ENCODE measurements around the gene SMARCE1.

The SMARCE1 gene

DNA sequence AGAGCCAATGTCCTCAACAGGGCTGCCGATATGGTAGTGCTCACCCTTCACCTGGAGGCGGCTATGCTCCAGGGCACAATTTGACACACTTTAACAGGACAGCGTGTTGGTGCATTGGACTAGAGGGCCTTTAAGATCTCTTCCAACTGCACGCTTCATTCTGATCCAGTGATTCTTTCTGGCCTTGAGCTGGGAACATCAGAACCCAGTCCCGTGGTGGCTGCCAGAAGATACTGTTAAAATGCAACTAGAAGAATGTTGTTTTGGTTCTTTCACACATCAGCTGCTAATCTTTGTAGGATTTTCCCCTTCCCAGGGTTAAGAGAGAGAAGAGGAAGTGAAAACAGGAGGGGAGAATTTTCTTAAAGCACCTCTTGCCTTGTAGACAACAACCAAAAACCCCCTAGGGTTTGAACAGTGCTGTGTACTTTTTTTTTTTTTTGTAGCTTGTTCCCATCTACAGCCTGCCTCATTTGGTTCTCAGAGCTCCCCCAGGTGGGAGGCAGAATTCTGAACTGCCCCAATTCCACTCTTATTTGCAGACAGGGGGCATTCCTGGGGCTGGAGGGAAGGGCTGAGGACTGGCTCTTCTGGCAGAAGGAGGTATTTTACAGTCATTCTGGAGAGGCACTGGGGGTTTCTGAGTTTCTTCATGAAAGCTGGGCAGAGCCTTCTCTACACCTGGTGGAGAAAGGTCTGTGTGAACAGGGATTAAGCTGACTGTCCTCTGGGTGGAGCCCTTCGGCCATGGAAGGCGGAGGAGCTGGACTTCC is 32.4 kb downstream of the SMARCE1 start:
- in situ Hi-C loops (cut with MboI; ENCODE audit: low pct_unique_long_range_greater_than_20kb, low sequenced_read_pairs, unreplicated experiment): loop anchor here (10.0 kb wide), 1 partner anchor 50 kb away; the partner anchor contains the start of gene CCR7
- TF ChIP-seq, protein P1, sequence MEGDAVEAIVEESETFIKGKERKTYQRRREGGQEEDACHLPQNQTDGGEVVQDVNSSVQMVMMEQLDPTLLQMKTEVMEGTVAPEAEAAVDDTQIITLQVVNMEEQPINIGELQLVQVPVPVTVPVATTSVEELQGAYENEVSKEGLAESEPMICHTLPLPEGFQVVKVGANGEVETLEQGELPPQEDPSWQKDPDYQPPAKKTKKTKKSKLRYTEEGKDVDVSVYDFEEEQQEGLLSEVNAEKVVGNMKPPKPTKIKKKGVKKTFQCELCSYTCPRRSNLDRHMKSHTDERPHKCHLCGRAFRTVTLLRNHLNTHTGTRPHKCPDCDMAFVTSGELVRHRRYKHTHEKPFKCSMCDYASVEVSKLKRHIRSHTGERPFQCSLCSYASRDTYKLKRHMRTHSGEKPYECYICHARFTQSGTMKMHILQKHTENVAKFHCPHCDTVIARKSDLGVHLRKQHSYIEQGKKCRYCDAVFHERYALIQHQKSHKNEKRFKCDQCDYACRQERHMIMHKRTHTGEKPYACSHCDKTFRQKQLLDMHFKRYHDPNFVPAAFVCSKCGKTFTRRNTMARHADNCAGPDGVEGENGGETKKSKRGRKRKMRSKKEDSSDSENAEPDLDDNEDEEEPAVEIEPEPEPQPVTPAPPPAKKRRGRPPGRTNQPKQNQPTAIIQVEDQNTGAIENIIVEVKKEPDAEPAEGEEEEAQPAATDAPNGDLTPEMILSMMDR (IDR thresholded peaks at IDR 0.05; ENCODE audit: extremely low read depth, insufficient read depth, missing control alignments): peak; percentile 59
- DNase-seq (ENCODE audit: low spot score): peak; percentile 77

DNA sequence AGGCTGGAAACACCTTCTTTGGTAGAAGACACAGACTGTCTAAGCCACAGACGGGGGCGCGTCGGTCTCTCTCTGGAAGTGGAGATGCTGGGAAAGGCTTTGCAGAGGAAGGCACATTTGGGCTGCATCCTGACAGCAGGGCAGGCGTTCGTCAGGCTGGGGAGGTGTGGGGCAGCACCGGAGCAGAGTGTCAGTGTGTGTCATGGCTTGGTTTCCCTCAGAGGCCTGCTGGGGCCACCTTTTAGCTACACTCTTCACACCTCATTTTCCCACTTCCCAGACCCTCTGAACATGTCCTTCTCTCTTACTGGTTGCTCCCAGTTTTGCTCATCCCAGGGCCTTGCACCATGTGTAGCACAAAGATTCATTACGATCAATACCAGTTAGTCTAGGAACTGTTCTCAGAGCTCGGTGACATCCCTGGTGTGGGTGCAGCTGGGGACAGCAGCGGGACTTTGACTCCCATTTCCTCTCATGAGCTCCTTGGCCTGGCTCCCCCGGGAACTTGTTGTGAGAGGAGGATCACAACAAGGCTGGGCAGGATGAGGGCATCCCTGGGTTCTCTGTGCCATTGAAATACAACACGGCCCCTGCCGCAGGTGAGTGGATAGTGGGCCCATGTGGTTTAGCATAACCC is 33.1 kb downstream of the SMARCE1 start:
- DNase-seq (ENCODE audit: low spot score): no peak
- in situ Hi-C loops (cut with MboI; ENCODE audit: low pct_unique_long_range_greater_than_20kb, low sequenced_read_pairs, unreplicated experiment): loop anchor here (10.0 kb wide), 1 partner anchor 50 kb away; the partner anchor contains the start of gene CCR7
- TF ChIP-seq, protein P1 (IDR thresholded peaks at IDR 0.05; ENCODE audit: extremely low read depth, insufficient read depth, missing control alignments): no peak

DNA sequence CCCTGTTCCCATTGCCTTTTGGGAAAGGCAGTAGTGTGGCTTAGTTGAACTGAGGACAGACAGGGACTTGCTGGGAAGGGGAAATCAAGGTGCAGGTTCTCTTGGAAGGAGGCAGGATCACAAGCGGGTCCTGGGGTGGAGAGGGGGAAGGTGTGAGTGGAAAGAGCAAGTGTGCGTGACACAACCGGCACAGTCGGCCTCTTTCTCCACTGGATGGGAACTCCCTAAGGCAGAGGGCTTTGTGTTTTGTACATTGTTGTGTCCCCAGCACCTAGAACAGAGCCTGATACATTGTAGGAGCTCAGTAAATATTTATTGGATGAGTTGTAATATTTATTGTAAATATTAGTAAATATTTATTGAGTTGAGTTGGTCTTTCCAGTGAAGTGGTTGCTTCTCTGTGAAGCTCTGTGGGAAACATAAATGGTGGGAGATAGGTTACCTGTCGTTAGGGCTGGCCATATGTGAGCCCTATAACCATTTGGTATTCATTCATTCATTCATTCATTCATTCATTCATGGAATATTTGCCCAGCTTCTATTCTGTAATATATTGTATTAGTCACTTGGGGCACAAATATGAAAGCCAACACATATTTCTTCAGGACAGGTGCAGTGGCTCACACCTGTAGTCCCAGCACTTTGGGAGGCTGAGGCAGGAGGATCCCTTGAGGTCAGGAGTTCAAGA is 34.0 kb downstream of the SMARCE1 start:
- TF ChIP-seq, protein P1 (IDR thresholded peaks at IDR 0.05; ENCODE audit: extremely low read depth, insufficient read depth, missing control alignments): no peak
- in situ Hi-C loops (cut with MboI; ENCODE audit: low pct_unique_long_range_greater_than_20kb, low sequenced_read_pairs, unreplicated experiment): loop anchor here (10.0 kb wide), 1 partner anchor 49 kb away; the partner anchor contains the start of gene CCR7
- DNase-seq (ENCODE audit: low spot score): no peak

DNA sequence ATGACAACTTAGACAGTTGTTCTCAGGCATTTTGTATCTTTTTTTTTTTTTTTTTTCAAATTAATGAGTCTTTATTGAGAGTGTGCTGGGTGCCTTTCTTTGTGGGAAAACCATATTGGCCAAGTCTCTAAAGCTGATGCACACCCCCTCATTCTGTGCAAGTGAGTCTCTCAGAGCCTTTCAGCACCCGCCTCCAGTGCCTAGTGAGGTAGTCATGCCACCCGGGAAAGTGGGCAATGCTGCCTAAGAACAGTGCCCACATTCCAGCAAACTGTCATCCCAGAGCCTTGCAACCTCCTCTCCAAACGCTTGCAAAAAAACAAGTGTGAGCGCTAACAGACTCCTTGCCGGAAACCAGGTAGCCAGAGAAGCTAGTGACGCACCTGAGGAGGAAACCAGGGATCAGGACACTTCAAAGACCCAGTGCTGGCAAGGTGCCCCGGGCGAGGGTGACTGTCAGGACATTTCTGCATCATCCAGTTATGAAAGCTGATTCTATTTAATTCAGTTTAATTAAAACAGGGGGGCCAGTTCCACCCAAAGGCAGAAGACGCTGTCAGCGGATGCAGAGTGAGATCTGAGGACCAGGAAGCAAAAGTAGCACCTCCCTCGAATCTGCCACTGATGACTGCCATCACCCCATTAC is 34.9 kb downstream of the SMARCE1 start:
- no peak for DNase-seq (ENCODE audit: low spot score)
- in situ Hi-C loops (cut with MboI; ENCODE audit: low pct_unique_long_range_greater_than_20kb, low sequenced_read_pairs, unreplicated experiment): loop anchor here (10.0 kb wide), 1 partner anchor 48 kb away; the partner anchor contains the start of gene CCR7
- TF ChIP-seq, protein P1 (IDR thresholded peaks at IDR 0.05; ENCODE audit: extremely low read depth, insufficient read depth, missing control alignments): no peak

DNA sequence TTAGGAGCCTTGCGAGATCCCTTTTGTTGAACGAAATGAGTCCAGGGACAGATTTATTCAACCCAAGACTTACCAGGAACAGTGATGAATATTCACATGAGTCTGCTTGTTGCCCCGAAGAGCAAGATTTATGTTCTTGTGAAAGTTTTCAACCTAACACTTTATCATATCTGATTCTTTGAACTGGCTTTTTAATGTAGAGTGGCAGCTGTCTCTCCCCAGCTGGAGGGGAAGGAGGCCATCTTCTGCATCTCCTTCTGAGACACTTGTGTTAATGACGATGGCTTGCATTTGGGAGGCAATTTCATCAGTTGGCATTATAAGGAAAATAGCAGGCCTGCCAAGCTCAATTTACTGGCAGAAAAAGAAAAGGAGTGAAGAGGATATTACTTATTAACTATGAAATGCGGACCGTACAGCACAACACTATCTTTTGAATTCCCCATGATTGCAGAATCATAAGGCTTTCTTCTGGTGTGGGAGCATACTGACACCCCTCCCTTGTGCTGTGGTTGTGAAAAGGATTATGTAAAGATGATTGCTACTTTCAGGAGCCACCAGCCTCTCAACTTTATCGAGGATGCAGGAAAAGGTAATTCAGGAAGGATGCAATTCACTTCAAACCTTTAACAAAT is 35.7 kb downstream of the SMARCE1 start:
- DNase-seq (ENCODE audit: low spot score): no peak
- in situ Hi-C loops (cut with MboI; ENCODE audit: low pct_unique_long_range_greater_than_20kb, low sequenced_read_pairs, unreplicated experiment): loop anchor here (10.0 kb wide), 1 partner anchor 47 kb away; the partner anchor contains the start of gene CCR7
- TF ChIP-seq, protein P1 (IDR thresholded peaks at IDR 0.05; ENCODE audit: extremely low read depth, insufficient read depth, missing control alignments): no peak
